GM19025 (cell line): ENCODE measurements around the gene GRK7.

ENCODE experiments used
- ATAC-seq: cut with Tn5 transposase; IDR thresholded peaks from one replicate; pipeline ENCODE4 v1.9.1; 2021; ENCODE audit warnings: mild to moderate bottlenecking, low read depth, moderate library complexity; ENCODE audit not compliant: unreplicated experiment

The GRK7 gene, protein sequence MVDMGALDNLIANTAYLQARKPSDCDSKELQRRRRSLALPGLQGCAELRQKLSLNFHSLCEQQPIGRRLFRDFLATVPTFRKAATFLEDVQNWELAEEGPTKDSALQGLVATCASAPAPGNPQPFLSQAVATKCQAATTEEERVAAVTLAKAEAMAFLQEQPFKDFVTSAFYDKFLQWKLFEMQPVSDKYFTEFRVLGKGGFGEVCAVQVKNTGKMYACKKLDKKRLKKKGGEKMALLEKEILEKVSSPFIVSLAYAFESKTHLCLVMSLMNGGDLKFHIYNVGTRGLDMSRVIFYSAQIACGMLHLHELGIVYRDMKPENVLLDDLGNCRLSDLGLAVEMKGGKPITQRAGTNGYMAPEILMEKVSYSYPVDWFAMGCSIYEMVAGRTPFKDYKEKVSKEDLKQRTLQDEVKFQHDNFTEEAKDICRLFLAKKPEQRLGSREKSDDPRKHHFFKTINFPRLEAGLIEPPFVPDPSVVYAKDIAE (N-terminal part only)

DNA sequence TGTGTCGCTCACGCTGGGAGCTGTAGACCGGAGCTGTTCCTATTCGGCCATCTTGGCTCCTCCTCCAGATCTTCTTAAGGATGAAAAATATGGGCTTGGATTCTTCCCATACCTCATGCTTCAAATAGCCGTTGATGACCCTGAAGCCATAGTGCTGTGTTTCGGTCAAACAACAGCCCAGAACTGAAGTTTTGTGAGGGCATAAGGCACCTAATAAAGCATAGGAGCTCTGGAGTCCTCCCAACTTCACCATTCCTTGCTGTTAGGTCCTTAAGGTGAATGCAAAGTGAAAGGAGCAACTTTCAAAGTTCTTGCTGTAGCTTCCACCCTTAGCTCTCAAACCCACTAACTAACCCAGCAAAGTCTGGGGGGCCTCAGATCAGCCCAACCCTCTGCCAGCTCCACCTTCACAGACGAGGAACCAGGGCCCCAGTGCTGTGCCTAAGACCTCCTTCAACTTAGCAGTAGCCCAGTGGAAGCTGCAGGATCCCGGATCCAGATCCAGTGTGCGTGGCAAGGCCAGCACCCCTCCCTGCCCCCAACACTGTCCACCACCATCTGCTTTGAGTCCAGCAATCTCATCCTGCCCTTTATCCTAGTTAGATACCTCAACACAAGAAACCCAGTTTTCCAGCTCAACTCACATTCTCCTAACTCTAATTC lies at the start of gene GRK7:
TSS of gene GRK7 (plus strand) at position 321 of the 663 bp plus-strand sequence. CDS start 14,877 bp downstream, outside the sequence.
- ATAC-seq = no peak

DNA sequence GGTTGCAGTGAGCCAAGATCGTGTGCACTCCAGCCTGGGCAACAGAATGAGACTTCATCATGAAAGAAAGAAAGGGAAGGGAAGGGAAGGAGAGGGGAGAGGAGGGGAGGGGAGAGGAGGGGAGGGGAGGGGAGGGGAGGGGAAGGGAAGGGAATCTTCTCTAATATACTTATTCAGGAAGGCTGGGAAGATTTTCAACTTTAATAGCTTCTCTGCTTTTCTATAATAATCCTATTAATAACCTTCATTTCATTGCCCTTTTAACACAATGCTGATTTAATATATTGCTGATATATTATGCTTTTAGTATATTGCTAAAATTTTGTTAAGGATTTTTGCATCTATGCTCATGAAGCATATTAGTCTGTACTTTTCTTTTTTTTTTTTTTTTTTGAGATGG lies 48.5 kb upstream of the GRK7 start:
- ATAC-seq = no peak

DNA sequence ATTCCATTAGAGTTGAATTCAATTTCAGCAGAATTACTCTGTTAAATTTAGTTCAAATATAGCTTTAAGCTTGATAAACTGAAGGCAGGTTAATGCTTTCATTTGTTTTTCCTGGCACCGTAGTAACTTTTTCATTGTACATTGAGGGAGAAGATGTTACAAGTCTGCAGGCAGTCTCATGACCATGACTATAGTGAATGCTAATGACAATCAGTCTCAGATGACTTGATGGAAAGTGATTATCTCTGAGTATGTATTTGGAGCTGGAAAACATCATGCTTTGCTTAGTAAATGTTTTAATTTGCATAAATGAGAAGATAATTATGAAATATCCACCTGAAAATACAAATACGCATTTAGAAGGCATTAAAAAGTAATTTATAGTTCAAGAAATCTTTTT lies 41.1 kb upstream of the GRK7 start:
- ATAC-seq = no peak

DNA sequence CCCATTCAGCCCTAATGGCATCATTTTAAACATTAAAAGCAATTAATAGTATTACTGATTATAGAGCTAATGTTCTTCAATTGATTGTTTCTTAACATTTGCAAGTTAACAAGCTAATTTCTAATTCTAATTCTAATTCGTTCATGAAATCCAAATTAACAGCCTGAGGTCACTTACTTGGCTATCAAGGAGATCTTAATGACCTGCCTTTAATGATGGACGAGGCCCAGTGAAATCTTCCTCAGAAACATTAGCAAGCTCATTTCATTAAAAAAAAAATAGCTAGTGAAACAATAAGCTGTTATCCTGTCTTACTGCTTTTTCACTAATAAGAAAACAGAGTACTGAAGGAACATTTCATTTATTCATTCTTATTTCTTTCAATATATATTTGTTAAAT lies 40.6 kb upstream of the GRK7 start:
- no peak for ATAC-seq

DNA sequence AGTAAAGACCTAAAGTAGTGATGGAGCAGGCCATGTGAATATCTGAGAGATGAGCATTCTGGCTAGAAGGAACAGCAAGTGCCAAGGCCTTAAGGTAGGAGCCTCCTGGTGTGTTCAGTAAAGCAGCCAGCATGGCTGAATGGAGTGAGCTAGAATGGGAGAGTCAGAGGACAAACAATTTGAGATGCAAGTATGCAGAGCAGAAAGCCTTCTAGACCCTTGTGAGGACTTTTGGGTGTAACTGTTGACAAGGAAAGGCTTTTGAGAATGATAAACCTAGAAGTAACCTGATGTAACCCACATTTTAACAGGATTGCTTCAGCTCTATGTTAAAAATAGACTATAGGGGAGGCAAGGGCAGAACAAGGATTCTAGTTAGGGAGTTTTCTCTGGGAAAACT lies 40.0 kb upstream of the GRK7 start:
- no peak for ATAC-seq

DNA sequence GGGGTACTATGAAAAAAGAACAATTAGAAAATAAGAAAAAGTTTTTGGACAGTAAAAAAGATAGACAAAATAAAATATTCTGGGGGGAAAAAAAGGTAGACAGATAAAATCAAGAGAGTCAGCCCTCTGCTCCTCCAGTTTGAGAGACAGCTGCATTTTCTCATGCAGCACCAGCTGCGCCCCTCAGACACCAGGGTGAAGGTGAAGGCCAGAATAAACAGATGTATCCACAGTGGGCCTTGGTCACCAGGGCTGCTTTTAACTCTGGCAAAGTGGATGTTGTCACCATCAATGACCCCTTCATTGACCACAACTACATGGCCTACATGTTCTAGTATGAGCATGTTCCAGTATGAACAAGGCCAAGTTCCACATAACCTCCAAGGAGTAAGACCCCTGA lies 39.0 kb upstream of the GRK7 start:
- ATAC-seq = no peak

DNA sequence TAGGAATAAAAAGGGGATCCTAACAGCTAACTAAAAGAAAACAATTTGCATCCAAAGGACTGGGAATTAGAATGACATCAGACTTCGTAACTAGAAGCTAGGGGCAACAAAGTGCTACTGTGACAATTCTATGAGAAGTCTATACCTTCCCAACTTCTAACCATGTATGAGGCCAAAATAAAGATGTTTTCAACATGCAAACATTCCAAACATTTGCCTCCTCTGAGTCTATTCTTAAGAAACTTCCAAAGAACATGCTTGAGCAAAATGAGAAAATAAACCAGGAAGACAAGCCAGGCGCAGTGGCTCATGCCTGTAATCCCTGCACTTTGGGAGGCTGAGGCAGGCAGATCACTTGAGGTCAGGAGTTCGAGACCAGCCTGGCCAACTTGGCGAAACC lies 38.2 kb upstream of the GRK7 start:
- ATAC-seq = no peak

DNA sequence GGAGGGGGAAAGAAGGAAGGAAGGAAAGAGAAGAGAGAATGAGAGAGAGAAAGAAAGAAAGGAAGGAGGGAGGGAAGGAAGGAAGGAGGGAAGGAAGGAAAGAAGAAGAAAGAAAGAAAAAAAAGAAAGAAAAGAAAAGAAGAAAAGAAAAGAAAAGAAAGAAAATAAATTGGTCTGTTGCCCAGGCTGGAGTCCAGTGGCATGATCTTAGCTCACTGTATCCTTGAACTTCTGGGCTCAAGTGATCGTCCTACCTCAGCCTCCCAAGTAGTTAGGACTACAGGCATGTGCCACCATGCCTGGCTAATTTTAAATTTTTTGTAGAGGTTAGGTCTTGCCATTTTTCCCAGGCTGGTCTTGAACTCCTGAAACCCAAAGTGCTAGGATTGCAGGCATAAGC lies 36.7 kb upstream of the GRK7 start:
- ATAC-seq = no peak

DNA sequence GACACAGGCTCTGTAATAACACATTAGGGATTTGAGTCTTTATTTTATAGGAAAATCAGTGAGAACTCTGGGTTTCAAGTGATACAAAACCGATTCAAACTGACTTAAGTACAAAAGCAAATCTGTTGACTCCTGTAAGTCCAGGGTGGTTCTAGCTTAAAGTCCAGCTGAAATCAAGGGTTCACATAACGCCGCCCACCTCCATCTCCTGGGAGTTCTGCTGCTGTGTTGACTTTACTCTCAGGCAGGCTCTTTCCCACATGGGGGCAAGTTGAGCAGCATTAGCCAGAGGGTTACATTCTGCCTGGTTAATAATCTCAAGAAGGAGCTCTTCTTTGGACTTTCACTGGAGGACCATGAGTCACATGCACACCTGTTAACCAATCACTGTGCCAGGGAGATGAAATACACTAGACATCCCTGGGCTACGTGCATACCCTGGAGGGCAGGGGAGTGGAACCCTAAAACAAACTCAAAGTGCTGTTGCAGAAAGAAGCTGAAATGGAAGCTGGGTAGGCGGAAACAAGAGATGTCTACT lies 34.8 kb upstream of the GRK7 start:
- ATAC-seq = no peak

DNA sequence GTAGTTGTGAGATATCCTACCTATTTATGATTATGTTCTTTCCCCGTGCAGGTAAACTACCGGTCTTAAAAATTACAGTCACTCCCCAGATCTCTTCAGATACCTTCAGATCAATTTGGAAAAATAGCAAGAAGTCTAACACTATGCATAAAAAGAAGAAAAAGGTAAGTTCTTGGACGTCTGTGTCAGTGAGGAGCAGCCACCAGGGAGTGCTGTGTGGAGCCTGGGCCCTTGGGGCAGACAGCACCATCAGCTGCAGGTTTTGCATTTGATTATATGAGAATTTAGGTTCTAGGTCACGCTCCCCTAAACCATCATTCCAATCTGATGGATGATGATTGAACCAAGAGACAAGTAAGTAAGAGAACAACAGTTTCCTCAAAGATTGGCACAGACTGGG lies 34.0 kb upstream of the GRK7 start:
- no peak for ATAC-seq

DNA sequence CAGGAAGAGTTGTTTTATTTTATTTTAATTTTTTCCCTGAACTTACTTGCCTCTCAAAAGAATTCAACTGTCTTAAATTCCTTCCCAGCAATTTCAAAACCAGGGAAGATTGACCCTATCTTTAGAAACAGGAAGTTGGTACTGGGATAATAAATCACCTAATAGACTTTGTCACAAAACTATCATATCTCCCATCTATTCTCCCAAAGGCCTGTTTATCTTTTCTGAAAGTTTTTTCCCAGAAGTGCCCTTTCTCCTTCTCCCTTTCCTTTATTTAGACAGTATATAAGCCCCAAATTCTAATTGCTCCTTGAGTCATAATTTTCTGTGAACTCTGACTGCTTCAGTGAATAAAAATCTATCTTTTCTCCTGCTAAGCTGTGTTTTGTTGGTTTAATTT lies 28.0 kb upstream of the GRK7 start:
- no peak for ATAC-seq

DNA sequence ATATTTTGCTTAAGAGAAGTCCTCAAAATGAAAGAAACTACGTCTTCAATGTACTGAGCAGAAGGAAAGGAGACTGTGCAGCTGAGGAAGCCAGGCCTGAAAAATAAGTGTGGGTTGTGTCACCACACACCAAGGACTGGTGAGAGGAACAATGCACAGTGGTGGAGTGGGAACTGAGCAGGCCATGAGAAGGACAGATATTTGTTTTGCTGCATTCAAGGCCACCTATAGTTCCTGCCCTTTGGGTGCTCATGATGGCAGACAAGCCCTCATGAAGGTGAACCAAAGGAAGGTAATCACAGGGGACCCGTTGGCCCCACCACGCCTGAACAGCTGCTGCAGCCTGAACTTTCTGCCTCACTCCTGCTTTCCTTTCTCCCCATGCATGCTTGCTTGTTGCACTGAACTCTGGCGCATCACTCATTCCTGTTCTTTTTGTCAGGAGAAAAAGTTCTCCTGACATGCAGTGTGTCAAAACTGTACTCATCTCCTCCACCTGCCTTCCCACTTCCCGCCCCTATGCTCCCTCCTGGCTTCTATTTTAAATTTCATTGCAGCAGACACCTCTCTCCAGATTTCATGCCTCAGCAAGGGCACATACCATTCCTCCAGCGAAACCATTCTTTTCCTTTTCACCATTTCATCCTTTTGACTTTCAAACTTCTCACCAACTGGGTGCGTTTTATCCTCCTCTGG lies 27.3 kb upstream of the GRK7 start:
- ATAC-seq = no peak

DNA sequence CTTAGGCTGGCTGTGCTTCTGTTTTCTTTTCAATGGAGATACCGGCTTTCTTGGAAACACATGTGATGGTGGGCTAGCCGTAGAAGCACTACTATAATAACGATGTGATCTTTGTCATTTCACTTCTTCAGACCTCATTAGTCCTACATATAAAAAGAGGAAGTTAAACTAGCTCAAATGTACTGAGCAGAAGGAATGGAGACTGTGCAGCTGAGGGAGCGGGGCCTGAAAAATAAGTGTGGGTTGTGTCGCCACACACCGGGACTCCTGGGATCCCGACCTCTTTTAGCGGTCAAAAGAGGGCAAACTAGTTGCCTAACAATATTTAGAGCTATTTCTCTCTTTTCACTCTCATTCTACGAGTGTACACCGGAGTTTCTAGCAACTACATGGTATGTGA lies 26.1 kb upstream of the GRK7 start:
- ATAC-seq = no peak

DNA sequence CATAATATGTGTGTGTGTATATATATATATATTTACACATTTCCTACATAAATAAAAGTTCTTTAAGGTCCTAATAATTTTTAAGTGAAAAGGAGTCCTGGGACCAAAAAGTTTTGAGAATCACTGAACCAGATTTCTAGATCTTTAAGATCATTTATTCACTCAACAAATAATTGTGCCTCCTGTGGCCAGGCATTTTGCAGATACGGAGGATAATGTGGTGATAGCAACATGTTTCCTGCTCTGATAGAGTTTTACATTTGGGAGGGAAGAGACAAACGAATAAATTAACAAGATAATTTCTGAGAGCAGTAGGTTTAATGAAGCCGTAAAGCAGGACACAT lies 25.6 kb upstream of the GRK7 start:
- ATAC-seq = no peak

DNA sequence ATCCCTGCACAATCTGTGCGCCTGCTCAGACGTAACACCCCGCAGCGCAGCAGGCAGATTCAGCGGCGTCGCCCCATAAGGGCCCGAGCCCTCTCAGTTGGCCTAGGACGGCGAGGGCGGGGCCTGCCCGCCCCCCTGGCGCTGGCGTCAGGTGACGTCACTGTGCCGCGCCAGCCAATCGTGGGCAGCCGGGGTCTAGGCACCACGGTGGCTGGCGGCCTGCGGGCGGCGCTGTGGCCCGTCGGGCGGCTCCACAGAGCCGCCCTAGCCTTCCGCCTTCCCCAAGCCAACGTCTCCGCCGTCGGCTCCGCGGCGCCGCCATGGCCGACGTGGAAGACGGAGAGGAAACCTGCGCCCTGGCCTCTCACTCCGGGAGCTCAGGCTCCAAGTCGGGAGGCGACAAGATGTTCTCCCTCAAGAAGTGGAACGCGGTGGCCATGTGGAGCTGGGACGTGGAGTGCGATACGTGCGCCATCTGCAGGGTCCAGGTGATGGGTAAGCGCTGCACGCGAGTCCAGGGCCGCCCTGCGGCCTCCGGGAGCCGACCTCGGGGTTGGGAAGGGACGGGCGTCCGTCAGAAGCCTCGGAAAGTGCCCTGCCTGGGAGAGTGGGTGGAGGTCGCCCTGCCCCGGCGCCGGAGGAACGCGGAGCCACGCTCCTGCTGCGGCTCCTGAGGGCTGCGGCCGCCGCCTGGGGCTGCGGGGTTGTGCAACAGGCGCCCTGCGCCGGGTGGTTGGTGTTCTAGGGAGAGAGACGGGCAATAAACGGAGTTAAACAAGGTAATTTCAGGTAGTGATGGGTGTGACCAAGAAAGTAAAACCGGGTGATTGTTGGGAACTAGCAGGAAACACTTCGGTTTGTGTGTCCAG lies 25.0 kb upstream of the GRK7 start, which contains the start of gene RNF7:
TSS of gene RNF7 (plus strand) at position 277 of the 869 bp plus-strand sequence. CDS start at position 321, 44 bp downstream.
- peak; percentile 94 for ATAC-seq

DNA sequence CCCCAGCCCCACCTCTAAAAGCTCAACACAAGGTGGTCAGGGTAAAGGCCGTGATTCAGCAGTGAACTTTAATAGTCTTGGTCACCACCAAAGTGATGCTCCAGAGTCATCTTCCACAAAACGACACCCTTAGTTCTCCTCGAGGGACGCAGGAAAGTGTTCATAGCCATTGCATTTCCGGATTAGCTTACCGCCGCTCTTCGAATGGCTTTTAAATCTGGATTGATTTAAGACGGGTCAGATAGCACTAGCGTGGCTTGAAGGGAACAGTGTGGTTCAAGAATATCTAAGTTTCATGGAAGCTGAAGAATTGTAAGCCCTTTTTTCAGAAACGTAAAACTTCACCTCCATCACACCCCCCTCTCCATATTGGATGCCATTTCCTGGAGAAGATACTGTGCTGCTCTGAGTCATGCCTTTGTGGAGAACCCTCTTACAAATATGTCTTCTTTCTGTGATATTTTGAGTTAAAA lies 24.3 kb upstream of the GRK7 start:
- ATAC-seq = no peak

DNA sequence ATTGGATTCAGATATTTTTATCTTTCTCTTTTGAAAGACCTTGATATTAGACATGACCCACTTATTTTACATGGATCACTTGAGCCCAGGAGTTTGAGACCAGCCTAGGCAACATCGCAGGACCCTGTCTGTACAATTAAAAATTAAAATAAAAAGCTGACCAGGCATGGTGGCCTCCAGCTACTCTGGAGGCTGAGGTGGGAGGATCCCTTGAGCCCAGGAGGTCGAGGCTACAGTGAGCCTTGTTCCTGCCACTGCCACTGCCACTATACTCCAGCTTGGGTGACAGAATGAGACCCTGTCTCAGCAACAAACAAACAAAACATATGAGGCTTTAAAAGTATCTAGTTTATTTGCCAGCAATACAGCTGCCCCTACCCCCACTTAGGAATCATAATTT lies 23.5 kb upstream of the GRK7 start:
- ATAC-seq = no peak

DNA sequence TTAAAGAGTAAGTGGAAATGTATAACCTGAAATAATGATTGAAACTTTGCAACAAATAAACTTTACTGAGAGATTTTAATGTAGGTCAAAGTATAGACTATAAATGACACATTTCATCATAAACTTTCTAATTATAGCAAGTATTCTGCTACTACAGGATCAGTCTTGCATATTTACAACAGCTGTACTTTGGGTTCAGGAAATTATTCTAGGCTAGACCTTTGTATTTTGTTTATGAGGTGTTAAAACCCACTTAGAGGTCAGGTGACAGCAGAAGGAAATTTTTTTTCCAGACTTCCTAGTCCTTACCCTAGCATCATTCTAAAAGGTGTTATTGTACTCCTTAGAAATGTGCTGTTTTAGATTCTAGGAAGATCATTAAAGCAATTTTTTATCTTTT lies 22.9 kb upstream of the GRK7 start:
- ATAC-seq = no peak

DNA sequence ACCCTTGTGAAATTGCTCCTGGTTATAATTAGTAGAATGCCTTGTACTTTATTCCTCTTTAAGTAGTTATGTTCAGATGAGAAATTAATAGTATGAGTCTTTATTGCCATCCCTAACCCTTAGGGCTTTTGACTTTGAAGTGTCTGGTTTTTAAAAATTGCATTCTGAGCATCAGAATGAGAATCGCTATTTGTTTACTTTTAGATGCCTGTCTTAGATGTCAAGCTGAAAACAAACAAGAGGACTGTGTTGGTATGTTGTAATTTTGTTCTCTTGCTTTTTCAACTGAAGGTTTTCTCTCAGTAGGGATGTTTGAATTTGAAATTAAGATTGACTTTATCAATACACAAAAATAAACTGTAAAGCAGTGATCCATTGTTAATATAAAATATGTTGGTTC lies 19.9 kb upstream of the GRK7 start:
- ATAC-seq = no peak

DNA sequence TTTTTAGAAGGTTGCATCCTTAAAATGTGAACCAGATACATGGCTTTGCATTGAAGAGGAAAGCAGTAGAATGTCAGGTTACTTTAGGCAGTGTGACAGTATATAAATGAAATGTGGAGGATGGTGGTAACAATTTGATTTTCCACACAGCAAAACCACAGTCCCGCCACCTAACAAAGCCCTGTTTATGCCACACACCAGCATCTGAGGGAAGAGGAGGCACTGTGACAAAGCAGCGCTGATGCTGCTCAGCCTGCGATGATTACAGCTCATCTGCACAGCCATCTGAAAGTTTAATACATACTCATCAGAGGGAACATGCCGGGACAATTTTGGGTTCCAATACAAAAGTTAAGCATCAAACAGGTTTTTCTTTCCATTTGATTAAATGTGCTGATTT lies 16.2 kb upstream of the GRK7 start:
- no peak for ATAC-seq
